K562 (cell line): Measurements from ENCODE around the gene SELENOW. TPM values are rescaled to one million over a fixed set of nuclear protein-coding genes. Genes with fewer than 3 reads are reported as not detected.
A peak's percentile ranks its signal among the peaks of the same experiment; 100 is the strongest.

Source experiments
- CBFA2T2 ChIP-seq: fragments of 450-650 bp; conservative IDR thresholded peaks from 2 replicates; pipeline ENCODE4 v1.6.1; 2017; ENCODE audit warnings: mild to moderate bottlenecking
- CBFA2T3 ChIP-seq: fragments of 450-650 bp; IDR thresholded peaks from 2 replicates; pipeline ENCODE4 v1.6.1; 2017
- CBX2 ChIP-seq: fragments of 200-600 bp; sonication (generic); IDR thresholded peaks from one replicate; pipeline ENCODE4 v1.6.1; 2012; ENCODE audit warnings: mild to moderate bottlenecking, low read length, inconsistent platforms; ENCODE audit not compliant: insufficient read depth, poor library complexity, severe bottlenecking
- CHD4 ChIP-seq: fragments of 200-600 bp; sonication (generic); IDR thresholded peaks from 3 replicates; pipeline ENCODE4 v1.6.1; 2012; ENCODE audit warnings: low read depth, mild to moderate bottlenecking, mixed read lengths, low read length, inconsistent platforms; ENCODE audit not compliant: insufficient read depth, insufficient replicate concordance, poor library complexity, severe bottlenecking
- DPF2 ChIP-seq: fragments of 450-650 bp; IDR thresholded peaks from 2 replicates; pipeline ENCODE4 v1.6.1; 2016
- FOXJ2 ChIP-seq: fragments of 200-800 bp; sonication (Bioruptor generic); IDR thresholded peaks from 2 replicates; pipeline ENCODE4 v1.6.1; 2016; ENCODE audit warnings: missing genetic modification characterization, missing compliant biosample characterization
- GATA2 ChIP-seq: sonication (generic); formaldehyde crosslinking; IDR thresholded peaks from 2 replicates; pipeline ENCODE4 v1.4.0; 2020; ENCODE audit warnings: mild to moderate bottlenecking, missing genetic modification reagents
- GMEB1 ChIP-seq: fragments of 250-450 bp; sonication (Bioruptor Pico); IDR thresholded peaks from 2 replicates; pipeline ENCODE4 v1.4.0; 2020; ENCODE audit warnings: mild to moderate bottlenecking
- HDAC1 ChIP-seq, 2 experiments: fragments of 450-650 bp; IDR thresholded peaks; 2 replicates each; pipeline ENCODE4 v1.6.1; 2016 to 2017; ENCODE audit warnings: inconsistent platforms in 1 of 2, mild to moderate bottlenecking in 1 of 2, moderate library complexity in 1 of 2
- LCOR ChIP-seq: sonication (generic); formaldehyde crosslinking; IDR thresholded peaks from 2 replicates; pipeline ENCODE4 v1.8.0; 2022; ENCODE audit warnings: mild to moderate bottlenecking, missing genetic modification reagents
- MAFF ChIP-seq: IDR thresholded peaks from 2 replicates; pipeline ENCODE4 v1.6.1; 2012; ENCODE audit warnings: low read length, improper control_type of control experiment
- MTF1 ChIP-seq: fragments of 250-450 bp; sonication (Bioruptor Pico); IDR thresholded peaks from 2 replicates; pipeline ENCODE4 v1.9.0; 2021; ENCODE audit warnings: moderate library complexity, mild to moderate bottlenecking, inconsistent platforms, borderline replicate concordance
- NFE2L1 ChIP-seq: fragments of 450-650 bp; IDR thresholded peaks from 2 replicates; pipeline ENCODE4 v1.6.1; 2016; ENCODE audit warnings: missing genetic modification characterization, low read depth, mild to moderate bottlenecking, missing compliant biosample characterization, moderate library complexity, borderline replicate concordance
- POLR2AphosphoS5 ChIP-seq: IDR thresholded peaks from 2 replicates; pipeline ENCODE4 v1.6.1; 2011; ENCODE audit warnings: mild to moderate bottlenecking, low read depth, low read length, moderate library complexity; ENCODE audit not compliant: control insufficient read depth, insufficient read depth
- RBM34 ChIP-seq: fragments of 200-400 bp; formaldehyde crosslinking; IDR thresholded peaks from 2 replicates; pipeline ENCODE4 v1.6.1; 2018; ENCODE audit warnings: low read length, borderline replicate concordance; ENCODE audit not compliant: insufficient read depth
- TBL1XR1 ChIP-seq, 2 experiments: IDR thresholded peaks; 2 replicates each; pipeline ENCODE4 v1.6.1; 2012; ENCODE audit warnings: improper control_type of control experiment in 2 of 2, low read length in 2 of 2, mild to moderate bottlenecking in 1 of 2
- TFAP4 ChIP-seq: sonication (generic); formaldehyde crosslinking; IDR thresholded peaks from 2 replicates; pipeline ENCODE4 v1.8.0; 2022; ENCODE audit warnings: missing genetic modification reagents, mild to moderate bottlenecking, moderate library complexity, borderline replicate concordance
- ZBTB49 ChIP-seq: sonication (generic); formaldehyde crosslinking; IDR thresholded peaks from 2 replicates; pipeline ENCODE4 v1.8.0; 2022; ENCODE audit warnings: missing genetic modification reagents, mild to moderate bottlenecking, borderline replicate concordance
- ZNF143 ChIP-seq: sonication (generic); formaldehyde crosslinking; IDR thresholded peaks from 2 replicates; pipeline ENCODE4 v1.9.0; 2022; ENCODE audit warnings: mild to moderate bottlenecking, missing genetic modification reagents
- ZNF316 ChIP-seq: fragments of 450-650 bp; IDR thresholded peaks from 2 replicates; pipeline ENCODE4 v1.6.1; 2016
- ZNF695 ChIP-seq: fragments of 450-650 bp; formaldehyde crosslinking; IDR thresholded peaks from 2 replicates; pipeline ENCODE4 v1.4.0; 2020; ENCODE audit warnings: mild to moderate bottlenecking, moderate library complexity
- polyA plus RNA-seq, 8 experiments: library from polyadenylated mRNA; depleted of rRNA in 4 of 8; stranded (reverse) in 5 of 8; unstranded in 3 of 8; fragments of >200 nt; fragmentation: Nextera tagmentation in 2 of 8; fragmentation: Illumina TruSeq in 1 of 8; extraction: Ambion mirVana in 2 of 8; extraction: Trizol in 1 of 8; gene quantifications; 2 replicates each; pipeline versions ENCODE4 v1.2.1 to v1.2.3, GENCODE V29; 2011 to 2014; ENCODE audit warnings: inconsistent platforms in 1 of 8, missing spikeins in 1 of 8
- total RNA-seq, 7 experiments: library from RNA; depleted of rRNA in 6 of 7; stranded (reverse); fragments of >200 nt in 6 of 7; fragmentation: Illumina TruSeq in 2 of 7; extraction: Trizol in 2 of 7; gene quantifications; 2 replicates each; pipeline versions ENCODE4 v1.2.1 to v1.2.3, GENCODE V29; 2011 to 2021; ENCODE audit warnings: low replicate concordance in 1 of 7
- TF ChIP-seq, protein P1 (sequence below): fragments of 450-650 bp; IDR thresholded peaks from 2 replicates; pipeline ENCODE4 v1.6.1; 2016; ENCODE audit warnings: antibody characterized with exemption

SELENOW gene
- total and polyA plus RNA-seq, 9 of the 15 experiments (the other 6 are each of a cell fraction or from before 2014, with no cell fraction given), result 91.9 to 279 (median 156) TPM

DNA sequence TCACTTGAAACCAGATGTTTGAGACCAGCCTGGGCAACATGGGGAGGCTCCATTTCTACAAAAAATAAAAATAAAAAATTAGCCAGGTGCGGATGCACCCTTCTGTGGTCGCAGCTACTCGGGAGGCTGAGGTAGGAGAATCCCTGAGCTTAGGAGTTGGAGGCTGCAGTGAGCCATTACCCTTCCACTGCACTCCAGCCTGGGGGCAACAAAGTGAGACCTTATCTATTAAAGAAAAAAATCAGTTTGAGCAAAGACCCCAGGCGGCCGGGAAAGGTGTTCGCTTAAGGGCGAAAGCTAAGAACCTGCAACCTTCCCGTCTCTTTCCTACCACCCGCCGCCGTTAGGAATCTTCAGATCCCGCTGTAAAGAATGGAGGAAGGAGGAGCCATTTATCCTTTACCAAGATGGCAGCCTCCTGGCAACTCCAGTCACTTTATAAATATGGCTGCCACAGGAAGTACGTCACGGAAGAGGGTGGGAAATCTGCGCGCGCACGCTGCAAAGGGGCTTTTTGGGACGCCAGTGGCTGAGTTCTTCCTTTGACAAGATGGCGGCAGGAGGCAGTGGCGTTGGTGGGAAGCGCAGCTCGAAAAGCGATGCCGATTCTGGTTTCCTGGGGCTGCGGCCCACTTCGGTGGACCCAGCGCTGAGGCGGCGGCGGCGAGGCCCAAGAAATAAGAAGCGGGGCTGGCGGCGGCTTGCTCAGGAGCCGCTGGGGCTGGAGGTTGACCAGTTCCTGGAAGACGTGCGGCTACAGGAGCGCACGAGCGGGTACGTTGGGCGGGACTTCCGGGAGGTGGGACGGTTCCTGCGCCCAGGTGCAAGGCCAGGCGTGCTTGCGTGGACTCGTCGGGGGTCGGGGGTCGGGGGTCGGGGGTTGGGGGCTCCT, 33.2 kb upstream of the SELENOW start, which contains the start of gene NOP53 (continued):
- TF ChIP-seq TBL1XR1 (IDR thresholded peaks at IDR 0.05; ENCODE audit: low read length in 2 of 2) (no peak), CBFA2T3 (no peak), GATA2 (CRISPR knock-in tag) (no peak), NFE2L1 (no peak), MTF1 (CRISPR knock-in tag) (no peak), ZBTB49 (CRISPR knock-in tag) (no peak), HDAC1 (IDR thresholded peaks at IDR 0.05) (peak in 1 of 2 experiments; percentile 93; a peak in 2 of 4 replicates), TFAP4 (CRISPR knock-in tag) (peak; percentile 74; the same call in 1 of the 2 replicates), ZNF316 (no peak), DPF2 (no peak), ZNF695 (CRISPR knock-in tag) (no peak), MAFF (no peak), GMEB1 (CRISPR knock-in tag) (peak; percentile 70; the same call in 1 of the 2 replicates), CBX2 (no peak), CHD4 (no peak), RBM34 (no peak), CBFA2T2 (no peak), POLR2AphosphoS5 (peak; percentile 89), LCOR (CRISPR knock-in tag) (peak; percentile 68; the same call in 1 of the 2 replicates), ZNF143 (no peak), FOXJ2 (tag) (peak; percentile 55; the same call in 1 of the 2 replicates)
- TF ChIP-seq, protein P1, sequence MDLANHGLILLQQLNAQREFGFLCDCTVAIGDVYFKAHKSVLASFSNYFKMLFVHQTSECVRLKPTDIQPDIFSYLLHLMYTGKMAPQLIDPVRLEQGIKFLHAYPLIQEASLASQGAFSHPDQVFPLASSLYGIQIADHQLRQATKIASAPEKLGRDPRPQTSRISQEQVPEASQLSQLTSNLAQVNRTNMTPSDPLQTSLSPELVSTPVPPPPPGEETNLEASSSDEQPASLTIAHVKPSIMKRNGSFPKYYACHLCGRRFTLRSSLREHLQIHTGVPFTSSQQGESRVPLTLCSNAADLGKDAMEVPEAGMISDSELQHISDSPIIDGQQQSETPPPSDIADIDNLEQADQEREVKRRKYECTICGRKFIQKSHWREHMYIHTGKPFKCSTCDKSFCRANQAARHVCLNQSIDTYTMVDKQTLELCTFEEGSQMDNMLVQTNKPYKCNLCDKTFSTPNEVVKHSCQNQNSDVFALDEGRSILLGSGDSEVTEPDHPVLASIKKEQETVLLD, result peak; percentile 79
